IMR-90 (cell line): ENCODE measurements around the gene OXSR1. TPM values are rescaled to one million over a fixed set of nuclear protein-coding genes. Genes with fewer than 3 reads are reported as not detected.

Experiments
- ATAC-seq: fragments of 200-7000 bp; cut with Tn5 transposase; 2 replicates; pipeline ENCODE4 v1.9.1; 2020; ENCODE audit warnings: low read depth, mild to moderate bottlenecking, moderate library complexity
- BruUV-seq: library from RNA; stranded (reverse); fragments of 400-500 nt; replicated peaks from 2 replicates; lab custom pipeline; 2021; lab: Mats Ljungman, UMichigan
- CTCF ChIA-PET: fragments of 300-600 bp; formaldehyde crosslinking; extraction: SDS; loops from one replicate; lab custom pipeline; 2021; ENCODE audit warnings: antibody characterized with exemption; lab: Yijun Ruan, JAX
- POLR2A ChIA-PET: fragments of 300-600 bp; sonication (Branson Sonifier 250); formaldehyde crosslinking; loops from one replicate; lab custom pipeline; 2022; ENCODE audit warnings: antibody characterized with exemption; ENCODE audit not compliant: unreplicated experiment; lab: Charles Lee
- DNase-seq: peaks from one replicate; pipeline ENCODE4 v3.0.0; 2013
- H2AFZ ChIP-seq: replicated peaks from 2 replicates; pipeline ENCODE3; 2013; ENCODE audit warnings: low read length, mild to moderate bottlenecking; ENCODE audit not compliant: poor library complexity
- H2AK5ac ChIP-seq: 2 replicates; pipeline ENCODE4 v1.6.1; 2013; ENCODE audit warnings: low read depth, low read length, inconsistent platforms
- H2AK9ac ChIP-seq: replicated peaks from 2 replicates; pipeline ENCODE3; 2013; ENCODE audit warnings: mild to moderate bottlenecking, low read depth, low read length, moderate library complexity; ENCODE audit not compliant: poor library complexity
- H2BK120ac ChIP-seq: 2 replicates; pipeline ENCODE4 v1.6.1; 2013; ENCODE audit warnings: low read depth, low read length, inconsistent platforms
- H2BK15ac ChIP-seq: 3 replicates; pipeline ENCODE4 v1.6.1; 2013; ENCODE audit warnings: low read depth, low read length, inconsistent platforms
- H2BK20ac ChIP-seq: 2 replicates; pipeline ENCODE4 v1.6.1; 2013; ENCODE audit warnings: low read depth, mild to moderate bottlenecking, inconsistent platforms, low read length, moderate library complexity
- H2BK5ac ChIP-seq: 2 replicates; pipeline ENCODE4 v1.6.1; 2013; ENCODE audit warnings: mild to moderate bottlenecking, low read depth, low read length, inconsistent platforms; ENCODE audit not compliant: poor library complexity, severe bottlenecking
- H3K14ac ChIP-seq: replicated peaks from 2 replicates; pipeline ENCODE4 v1.6.1; 2013; ENCODE audit warnings: low read depth, low read length, inconsistent platforms
- H3K18ac ChIP-seq: 2 replicates; pipeline ENCODE4 v1.6.1; 2013; ENCODE audit warnings: low read depth, low read length, control low read depth
- H3K23ac ChIP-seq: 2 replicates; pipeline ENCODE4 v1.6.1; 2013; ENCODE audit warnings: low read depth, low read length, inconsistent platforms
- H3K27ac ChIP-seq: 2 replicates; pipeline ENCODE4 v1.5.1; 2013; ENCODE audit warnings: mild to moderate bottlenecking, control low read depth, low read length; ENCODE audit not compliant: insufficient read depth
- H3K27me3 ChIP-seq: 2 replicates; pipeline ENCODE4 v1.6.1; 2013; ENCODE audit warnings: low read length; ENCODE audit not compliant: control insufficient read depth, insufficient read depth
- H3K36me3 ChIP-seq: 2 replicates; pipeline ENCODE4 v1.6.1; 2013; ENCODE audit warnings: low read length, mixed read lengths; ENCODE audit not compliant: control insufficient read depth, insufficient read depth
- H3K4ac ChIP-seq: 2 replicates; pipeline ENCODE4 v1.6.1; 2013; ENCODE audit warnings: low read depth, low read length, inconsistent platforms
- H3K4me1 ChIP-seq: 2 replicates; pipeline ENCODE4 v1.6.1; 2013; ENCODE audit warnings: low read length, mixed read lengths; ENCODE audit not compliant: control insufficient read depth, insufficient read depth
- H3K4me2 ChIP-seq: 2 replicates; pipeline ENCODE4 v1.6.1; 2013; ENCODE audit warnings: low read depth, mild to moderate bottlenecking, control low read depth, low read length, moderate library complexity
- H3K4me3 ChIP-seq: 2 replicates; pipeline ENCODE4 v1.5.1; 2013; ENCODE audit warnings: low read depth, mild to moderate bottlenecking, control low read depth, low read length, moderate library complexity; ENCODE audit not compliant: insufficient read depth
- H3K56ac ChIP-seq: 2 replicates; pipeline ENCODE4 v1.6.1; 2013; ENCODE audit warnings: low read length, inconsistent platforms; ENCODE audit not compliant: insufficient read depth; ENCODE audit errors: extremely low read depth
- H3K79me1 ChIP-seq, 2 experiments: 2 replicates each; pipeline ENCODE4 v1.6.1; 2013; ENCODE audit warnings: low read length in 2 of 2, inconsistent platforms in 1 of 2, low read depth in 1 of 2
- H3K9ac ChIP-seq: 2 replicates; pipeline ENCODE4 v1.6.1; 2013; ENCODE audit warnings: low read depth, low read length, control low read depth
- H3K9me1 ChIP-seq: 2 replicates; pipeline ENCODE4 v1.6.1; 2013; ENCODE audit warnings: low read length, inconsistent platforms; ENCODE audit not compliant: insufficient read depth
- H3K9me3 ChIP-seq: 2 replicates; pipeline ENCODE4 v1.6.1; 2013; ENCODE audit warnings: low read length; ENCODE audit not compliant: control insufficient read depth, insufficient read depth
- H4K20me1 ChIP-seq: 2 replicates; pipeline ENCODE4 v1.6.1; 2013; ENCODE audit warnings: low read length, inconsistent platforms; ENCODE audit not compliant: insufficient read depth
- H4K5ac ChIP-seq: 2 replicates; pipeline ENCODE4 v1.6.1; 2013; ENCODE audit warnings: mild to moderate bottlenecking, low read depth, low read length, control low read depth
- H4K8ac ChIP-seq, 2 experiments: 2 replicates each; pipeline ENCODE4 v1.6.1; 2013; ENCODE audit warnings: low read depth in 2 of 2, low read length in 2 of 2, control low read depth in 1 of 2, inconsistent platforms in 1 of 2
- H4K91ac ChIP-seq: 2 replicates; pipeline ENCODE4 v1.6.1; 2013; ENCODE audit warnings: low read depth, low read length, inconsistent platforms; ENCODE audit not compliant: insufficient read depth
- FOS ChIP-seq: fragments of 150-350 bp; IDR thresholded peaks from 2 replicates; pipeline ENCODE4 v1.6.1; 2016; ENCODE audit warnings: low read depth, low read length
- MAFK ChIP-seq: IDR thresholded peaks from 2 replicates; pipeline ENCODE4 v1.6.1; 2012; ENCODE audit warnings: low read depth, low read length, improper control_type of control experiment
- SMC3 ChIP-seq: fragments of 150-350 bp; IDR thresholded peaks from 2 replicates; pipeline ENCODE4 v1.6.1; 2016; ENCODE audit warnings: low read depth, mild to moderate bottlenecking, antibody characterized with exemption, low read length, moderate library complexity
- WGBS, 2 experiments: methylation state at CpG; one replicate each; pipeline versions ENCODE4 v1.1.5 to v1.1.7; 2013; ENCODE audit warnings: missing lambda C conversion rate in 2 of 2; ENCODE audit not compliant: insufficient read length in 1 of 2; ENCODE audit errors: extremely low coverage in 2 of 2; 5-methylcytosine and 5-hydroxymethylcytosine counted together
- dilution Hi-C: fragments of 300-500 bp; cut with HindIII; formaldehyde crosslinking; loops from one replicate; pipeline ENCODE4 v1.14.3; 2018; ENCODE audit warnings: low sequenced_read_pairs; ENCODE audit not compliant: unreplicated experiment
- in situ Hi-C: fragments of 300-500 bp; cut with MboI; formaldehyde crosslinking; loops from 3 replicates; pipeline ENCODE4 v1.14.3; 2019; ENCODE audit warnings: low sequenced_read_pairs, inconsistent platforms, mixed read lengths
- intact Hi-C: fragments of 100-400 bp; cut with micrococcal nuclease; formaldehyde crosslinking; loops from 2 replicates; pipeline ENCODE4 v1.10.0; 2022
- polyA plus RNA-seq, 3 experiments: library from polyadenylated mRNA; depleted of rRNA; stranded (reverse); fragments of >200 nt; gene quantifications; 2 replicates each; pipeline ENCODE4 v1.2.3, GENCODE V29; 2012; ENCODE audit warnings: low replicate concordance in 1 of 3
- total RNA-seq: library from RNA; depleted of rRNA; stranded (reverse); fragments of >200 nt; gene quantifications from 2 replicates; pipeline ENCODE4 v1.2.3, GENCODE V29; 2012
- TF ChIP-seq, protein P1 (sequence below): fragments of 150-350 bp; IDR thresholded peaks from 2 replicates; pipeline ENCODE4 v1.6.1; 2016; ENCODE audit warnings: low read depth, mild to moderate bottlenecking, low read length, moderate library complexity, borderline replicate concordance
- TF ChIP-seq, protein P2 (sequence below): fragments of 150-350 bp; IDR thresholded peaks from 2 replicates; pipeline ENCODE4 v1.6.1; 2017; ENCODE audit warnings: mild to moderate bottlenecking, antibody characterized with exemption, low read length, low read depth

OXSR1 gene
- total and polyA plus RNA-seq, 2 of the 4 experiments (the other 2 are of a cell fraction) = 32.9 to 37.6 TPM

DNA sequence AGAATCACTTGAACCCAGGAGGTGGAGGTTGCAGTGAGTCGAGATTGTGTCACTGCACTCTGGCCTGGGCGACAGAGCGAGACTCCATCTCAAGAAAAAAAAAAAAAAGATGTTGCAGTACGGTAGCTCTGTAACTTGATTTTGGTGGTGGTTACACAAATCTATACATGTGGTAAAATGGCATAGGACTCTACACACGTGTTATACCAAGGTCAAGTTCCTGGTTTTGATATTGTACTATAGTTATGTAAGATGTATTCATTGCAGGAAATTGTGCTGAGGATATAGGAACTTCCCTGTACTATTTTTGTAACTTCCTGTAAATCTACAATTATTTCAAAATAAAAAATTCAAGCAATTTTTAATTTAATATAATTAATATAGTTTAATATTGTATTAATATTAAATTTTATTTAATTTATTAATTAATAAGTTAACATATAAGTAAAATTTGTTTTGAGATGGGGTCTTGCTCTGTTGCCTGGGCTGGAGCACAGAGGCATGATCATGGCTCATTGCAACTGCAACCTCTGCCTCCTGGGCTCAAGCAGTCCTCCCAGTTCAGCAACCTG, 16.9 kb upstream of the OXSR1 start:
- in situ Hi-C loops = no loop called here
- Histone ChIP-seq H2AK5ac (no peak overlapping the region), H3K4ac (no peak overlapping the region), H3K14ac (no peak overlapping the region), H3K9me1 (no peaks in the 10 kb centered on the region), H4K5ac (no peak overlapping the region), H4K91ac (no peak overlapping the region), H3K56ac (no peak overlapping the region), H2BK20ac (no peak overlapping the region), H3K36me3 (no peaks in the 10 kb centered on the region), H3K4me1 (no peaks in the 10 kb centered on the region), H3K4me3 (no peak overlapping the region), H4K8ac (no peak overlapping the region), H4K20me1 (no peaks in the 10 kb centered on the region), H2BK120ac (no peak overlapping the region), H3K9ac (no peak overlapping the region), H3K27ac (no peak overlapping the region), H2AK9ac (no peak overlapping the region), H3K23ac (no peak overlapping the region), H3K79me1 (no peaks in the 10 kb centered on the region), H3K9me3 (peaks cover 3% of the 10 kb centered on the region; the same call in 1 of the 2 replicates), H2BK5ac (no peak overlapping the region), H2BK15ac (no peak overlapping the region), H3K4me2 (no peak overlapping the region), H3K18ac (no peak overlapping the region), H2AFZ (no peak overlapping the region), H3K27me3 (no peaks in the 10 kb centered on the region)
- intact Hi-C loops = no loop called here
- no TSS peak for BruUV-seq
- WGBS, 2 experiments = 100% methylated on average over 1 of the region's 5 CpGs; no CpG with 5 or more reads in 1 of the 2 experiments
- ChIA-PET POLR2A (no interaction called here), CTCF (interaction anchor here (0.6 kb wide), 1 partner anchor 941 kb away, joined by 3 read pairs; no protein-coding TSS in a partner anchor)
- DNase-seq (no peak), ATAC-seq (no peak)
- TF ChIP-seq, protein P1, sequence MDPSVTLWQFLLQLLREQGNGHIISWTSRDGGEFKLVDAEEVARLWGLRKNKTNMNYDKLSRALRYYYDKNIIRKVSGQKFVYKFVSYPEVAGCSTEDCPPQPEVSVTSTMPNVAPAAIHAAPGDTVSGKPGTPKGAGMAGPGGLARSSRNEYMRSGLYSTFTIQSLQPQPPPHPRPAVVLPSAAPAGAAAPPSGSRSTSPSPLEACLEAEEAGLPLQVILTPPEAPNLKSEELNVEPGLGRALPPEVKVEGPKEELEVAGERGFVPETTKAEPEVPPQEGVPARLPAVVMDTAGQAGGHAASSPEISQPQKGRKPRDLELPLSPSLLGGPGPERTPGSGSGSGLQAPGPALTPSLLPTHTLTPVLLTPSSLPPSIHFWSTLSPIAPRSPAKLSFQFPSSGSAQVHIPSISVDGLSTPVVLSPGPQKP = no peak
- TF ChIP-seq MAFK (no peak), FOS (no peak), SMC3 (no peak)
- TF ChIP-seq, protein P2, sequence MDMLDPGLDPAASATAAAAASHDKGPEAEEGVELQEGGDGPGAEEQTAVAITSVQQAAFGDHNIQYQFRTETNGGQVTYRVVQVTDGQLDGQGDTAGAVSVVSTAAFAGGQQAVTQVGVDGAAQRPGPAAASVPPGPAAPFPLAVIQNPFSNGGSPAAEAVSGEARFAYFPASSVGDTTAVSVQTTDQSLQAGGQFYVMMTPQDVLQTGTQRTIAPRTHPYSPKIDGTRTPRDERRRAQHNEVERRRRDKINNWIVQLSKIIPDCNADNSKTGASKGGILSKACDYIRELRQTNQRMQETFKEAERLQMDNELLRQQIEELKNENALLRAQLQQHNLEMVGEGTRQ = no peak
- dilution Hi-C loops = no loop called here
